ENCODE results near the gene ZNF48.

- TF ChIP-seq CTCF (IDR thresholded peaks at IDR 0.05 in 8 of 11, conservative IDR thresholded peaks at IDR 0.05 in 3 of 11) (no peak), POLR2AphosphoS5 (IDR thresholded peaks at IDR 0.05) (no peak), POLR2A (IDR thresholded peaks at IDR 0.05) (no peak)
These were observed 40.6 kb upstream of the ZNF48 start for GRCh38 chr16:30354423-30355143.

All from spleen (tissue), 7 donors.